HG03520 (cell line): Measurements from ENCODE around the gene CNOT8.
"Not testable (repeated sequence)": the region's sequence is repeated elsewhere in the genome, so short reads cannot be mapped to it uniquely, and the experiment has no call there.

Experiments used
- ATAC-seq: cut with Tn5 transposase; IDR thresholded peaks from one replicate; pipeline ENCODE4 v1.9.1; 2021; ENCODE audit warnings: mild to moderate bottlenecking, moderate library complexity; ENCODE audit not compliant: unreplicated experiment

CNOT8 gene

DNA sequence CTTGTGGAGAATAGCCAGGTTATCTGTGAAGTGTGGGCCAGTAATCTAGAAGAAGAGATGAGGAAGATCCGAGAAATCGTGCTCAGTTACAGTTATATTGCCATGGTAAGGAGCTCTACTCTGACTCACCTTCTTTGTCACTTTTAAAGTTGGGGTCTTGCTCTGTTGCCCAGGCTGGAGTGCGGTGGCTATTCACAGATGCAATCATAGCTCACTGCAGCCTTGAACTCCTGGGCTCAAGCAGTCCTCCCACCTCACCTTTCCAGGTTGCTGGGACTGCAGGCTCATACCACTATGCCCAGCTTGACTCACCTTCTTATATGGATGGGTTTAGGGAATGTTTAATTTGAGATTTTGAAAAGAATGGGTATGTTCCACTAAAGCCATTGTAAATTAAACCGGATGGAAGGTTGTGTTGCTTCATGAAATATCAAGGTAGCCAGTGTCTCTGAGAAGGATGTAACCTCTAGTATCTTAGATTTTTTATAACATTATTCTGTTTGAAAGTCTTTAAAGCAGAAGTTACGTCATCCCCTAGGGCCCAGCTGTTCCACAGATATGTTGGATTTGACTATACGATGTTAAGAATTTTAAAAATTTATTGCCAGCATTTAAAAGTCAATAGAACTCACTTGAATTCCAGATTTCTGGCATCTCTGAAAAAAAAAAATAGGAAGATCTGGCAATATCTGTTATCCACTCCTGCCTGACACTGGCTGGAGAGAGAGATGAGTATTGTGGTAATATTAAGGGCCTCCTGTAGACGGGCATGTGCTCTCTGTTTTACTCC is 5.1 kb downstream of the CNOT8 start:
- ATAC-seq, result no peak

DNA sequence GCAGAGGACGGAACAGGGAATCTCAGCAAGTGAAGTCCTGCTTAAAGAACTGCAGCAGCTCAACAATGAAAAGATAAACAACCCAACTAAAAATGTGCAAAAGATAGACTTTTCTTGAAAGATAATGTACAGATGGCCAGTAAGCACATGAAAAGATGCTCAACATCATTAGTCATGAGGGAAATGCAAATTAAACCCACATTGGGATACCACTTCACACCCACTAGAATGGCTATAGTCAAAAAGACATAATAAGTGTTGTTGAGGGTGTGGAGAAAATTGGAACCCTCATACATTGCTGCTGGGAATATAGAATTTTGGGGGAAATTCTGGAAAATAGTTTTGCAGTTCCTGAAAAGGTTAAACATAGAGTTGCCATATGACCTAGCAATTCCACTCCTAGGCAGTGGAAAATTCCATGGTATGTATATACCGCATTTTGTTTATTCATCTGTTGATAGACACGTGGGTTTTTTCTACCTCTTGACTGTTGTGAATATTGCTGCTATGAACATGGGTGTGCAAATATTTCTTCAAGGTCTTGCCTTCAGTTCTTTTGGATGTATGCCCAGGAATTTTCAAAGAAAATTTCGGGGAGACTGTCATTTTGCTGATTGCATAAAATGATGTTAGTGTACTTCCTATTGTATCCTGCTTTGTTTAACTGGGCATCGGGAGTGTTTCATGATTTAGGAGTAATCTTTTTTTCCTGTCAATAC is 7.2 kb downstream of the CNOT8 start:
- no peak for ATAC-seq

DNA sequence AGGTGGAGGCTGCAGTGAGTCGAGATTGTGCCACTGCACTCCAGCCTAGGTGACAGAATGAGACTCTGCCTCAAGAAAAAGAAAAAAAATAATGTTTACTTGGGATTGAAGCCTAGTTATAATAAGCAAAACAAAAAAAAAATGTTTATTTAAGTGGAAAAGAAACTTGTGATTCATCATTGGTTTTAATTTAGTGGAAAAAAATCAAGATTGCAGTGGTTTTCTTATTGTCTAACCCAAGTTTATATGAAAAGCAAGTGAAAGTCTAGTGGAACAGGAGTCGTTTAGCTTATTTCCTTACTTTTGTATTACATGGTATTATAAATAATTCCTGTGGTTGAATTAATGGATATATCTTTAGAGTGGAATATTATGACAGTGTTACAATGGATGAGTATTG is 8.4 kb downstream of the CNOT8 start:
- ATAC-seq, result no peak

DNA sequence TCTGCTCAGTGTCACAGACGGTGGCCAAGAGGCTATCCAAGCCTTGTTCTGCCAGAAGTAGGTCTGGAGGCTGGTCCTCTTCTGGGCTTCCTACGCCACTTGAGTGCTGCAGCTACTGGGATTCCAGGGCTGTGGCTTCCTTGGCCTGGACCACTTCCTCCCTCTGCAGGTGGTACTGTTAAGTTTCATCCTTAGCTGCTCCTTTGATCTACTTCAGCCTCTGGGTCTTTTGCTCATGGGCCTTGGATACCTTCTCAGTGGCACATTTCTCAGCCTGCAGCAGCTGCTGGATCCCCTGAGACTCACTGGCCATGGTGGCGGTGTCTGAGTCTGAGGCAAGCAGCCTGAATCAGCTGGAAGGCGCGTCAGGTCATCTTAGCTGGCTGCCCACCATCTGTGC is 10.3 kb downstream of the CNOT8 start:
- ATAC-seq, result no peak

DNA sequence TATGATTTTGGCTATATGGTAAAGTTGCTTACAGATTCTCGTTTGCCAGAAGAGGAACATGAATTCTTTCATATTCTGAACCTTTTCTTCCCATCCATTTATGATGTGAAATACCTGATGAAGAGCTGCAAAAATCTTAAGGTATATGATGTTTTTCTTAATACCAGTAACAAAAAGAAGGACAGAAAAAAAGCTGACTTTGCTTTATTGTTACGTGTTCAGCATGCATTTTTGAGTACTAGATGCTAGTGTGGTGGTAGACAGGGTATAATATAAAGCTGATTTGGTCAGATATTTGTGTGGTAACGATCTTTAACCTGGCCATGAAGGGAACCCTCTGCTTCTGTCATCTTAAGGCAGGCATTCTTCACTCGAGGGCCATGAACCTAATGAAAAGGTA is 13.3 kb downstream of the CNOT8 start:
- no peak for ATAC-seq

DNA sequence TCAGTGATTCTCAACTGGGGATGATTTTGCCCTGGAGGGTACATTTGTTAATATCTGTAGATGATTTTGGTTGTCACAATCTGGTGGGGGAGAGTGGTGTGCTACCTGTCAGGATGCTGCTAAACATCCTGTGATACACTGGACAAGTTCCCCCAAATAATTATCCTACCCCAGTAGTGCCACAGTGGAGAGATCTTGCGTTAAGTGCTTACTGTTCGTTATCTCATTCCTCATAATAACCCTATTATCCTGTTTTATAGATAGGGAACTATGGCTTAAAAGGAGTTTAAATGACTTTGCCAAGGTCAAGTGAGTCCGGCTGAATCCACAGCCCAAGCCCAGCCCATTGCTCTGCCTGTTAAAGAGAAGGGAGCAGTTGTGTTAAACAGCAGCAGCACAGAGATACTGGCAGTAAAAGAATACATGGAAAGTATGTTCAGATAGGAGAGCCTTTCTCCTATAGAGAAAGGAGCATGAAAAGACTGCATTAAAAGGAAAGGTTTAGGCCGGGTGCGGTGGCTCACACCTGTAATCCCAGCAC is 15.4 kb downstream of the CNOT8 start:
- no peak for ATAC-seq

DNA sequence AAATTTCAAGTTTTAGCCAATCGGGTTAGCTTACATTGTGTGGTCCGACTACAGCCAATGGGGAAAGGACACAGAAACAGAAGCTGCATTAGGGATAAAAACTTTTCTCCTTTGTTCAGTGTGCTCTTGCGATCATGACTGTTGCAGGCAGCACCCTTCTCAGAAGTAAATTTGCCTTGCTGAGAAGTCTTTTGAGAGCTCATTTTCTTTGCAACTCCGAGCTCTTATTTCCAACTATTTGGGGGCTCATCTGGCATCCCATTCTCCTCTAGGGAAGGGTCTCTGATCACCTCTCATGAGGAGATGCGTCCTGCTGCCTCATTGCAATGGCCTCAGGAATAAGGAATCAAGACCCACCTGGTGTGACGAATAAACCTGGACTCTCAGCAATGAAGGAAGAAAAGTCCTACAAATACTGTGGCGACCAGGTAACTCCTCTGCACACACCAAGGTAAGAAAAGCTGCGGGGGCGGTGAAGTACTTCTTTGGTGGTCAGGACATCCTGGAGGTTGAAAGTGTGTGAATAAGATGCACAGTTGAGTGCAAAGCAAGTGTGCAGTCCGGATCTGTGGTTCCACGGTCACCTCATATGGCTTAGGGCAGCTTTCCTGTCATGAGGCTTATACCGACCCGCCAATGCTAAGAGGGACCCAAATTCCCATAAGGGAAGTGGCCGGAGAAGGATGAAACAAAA is 20.4 kb downstream of the CNOT8 start:
- ATAC-seq, result no peak

DNA sequence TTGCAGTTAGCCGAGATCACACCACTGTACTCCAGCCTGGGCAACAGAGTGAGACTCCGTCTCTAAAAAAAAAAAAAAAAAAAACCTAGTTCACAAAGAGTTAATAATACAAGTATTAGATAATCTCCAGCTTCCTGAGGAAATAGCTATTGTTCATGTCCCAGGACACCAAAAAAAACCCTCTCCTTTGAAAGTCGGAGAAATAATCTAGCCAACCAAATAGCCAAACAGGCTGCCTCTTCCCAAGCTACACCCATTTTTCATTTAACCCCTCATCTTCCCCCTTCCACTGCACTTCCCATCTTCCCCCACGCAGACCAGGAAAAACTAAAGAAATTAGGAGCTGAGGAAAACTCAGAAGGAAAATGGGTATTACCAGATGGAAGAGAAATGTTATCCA is 23.6 kb downstream of the CNOT8 start:
- ATAC-seq, result no peak

DNA sequence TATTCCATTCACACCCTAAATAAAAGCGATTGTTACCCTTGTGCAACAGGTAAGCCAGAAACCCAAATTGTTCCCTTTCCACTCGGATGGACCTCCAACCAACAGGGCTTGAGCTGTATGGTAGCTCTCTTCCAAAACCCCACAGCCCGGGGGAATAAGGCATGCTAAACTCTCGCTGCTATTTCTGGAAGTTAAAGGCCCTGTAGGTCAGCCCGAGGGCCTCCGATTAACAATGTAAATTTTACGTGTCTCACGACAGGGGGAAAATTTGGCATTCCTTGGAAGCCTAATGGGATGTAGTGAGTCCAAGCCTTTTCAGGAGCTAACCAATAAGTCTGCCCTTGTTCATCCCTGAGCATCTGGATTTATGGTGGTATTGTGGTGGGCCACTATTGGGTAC is 26.0 kb downstream of the CNOT8 start:
- no peak for ATAC-seq

DNA sequence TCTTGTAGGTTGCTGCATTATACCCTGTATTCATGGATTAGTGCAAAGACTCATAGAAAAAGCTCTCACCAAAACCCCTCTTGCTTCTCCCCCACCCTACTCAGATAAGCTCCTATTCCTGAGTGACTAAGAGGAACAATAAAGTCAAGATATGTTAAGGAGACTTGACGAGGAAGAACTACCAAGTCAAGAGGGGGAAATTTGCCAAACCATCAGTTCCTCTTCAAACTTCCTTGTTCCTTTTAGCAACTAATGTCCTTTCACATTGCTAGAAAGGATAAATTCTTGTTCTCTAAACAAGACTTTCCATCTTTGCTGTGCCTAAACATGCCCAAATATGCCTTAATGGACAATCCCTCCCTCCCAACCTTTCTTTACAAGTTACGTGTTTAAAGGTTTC is 27.0 kb downstream of the CNOT8 start:
- ATAC-seq, result no peak

DNA sequence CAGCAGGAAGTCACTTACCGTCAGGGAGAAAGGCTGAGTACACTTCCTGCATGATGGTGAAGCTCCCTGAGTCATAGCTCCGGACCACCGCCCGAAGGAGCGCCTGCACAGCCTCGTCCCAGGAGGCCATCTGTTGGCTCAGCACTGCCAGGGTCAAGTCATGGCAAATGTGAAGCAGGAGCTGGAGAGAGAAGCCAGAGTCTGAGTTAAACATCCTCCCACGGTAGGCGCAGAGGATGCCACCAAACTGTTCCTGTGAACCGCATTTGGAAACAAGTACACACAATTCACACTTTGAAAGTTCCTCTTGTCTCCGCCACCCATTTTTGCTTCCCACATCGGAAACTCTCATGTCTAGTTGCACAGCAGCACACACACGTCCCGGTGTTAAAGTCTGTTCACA is 33.9 kb downstream of the CNOT8 start:
- ATAC-seq, result no peak

DNA sequence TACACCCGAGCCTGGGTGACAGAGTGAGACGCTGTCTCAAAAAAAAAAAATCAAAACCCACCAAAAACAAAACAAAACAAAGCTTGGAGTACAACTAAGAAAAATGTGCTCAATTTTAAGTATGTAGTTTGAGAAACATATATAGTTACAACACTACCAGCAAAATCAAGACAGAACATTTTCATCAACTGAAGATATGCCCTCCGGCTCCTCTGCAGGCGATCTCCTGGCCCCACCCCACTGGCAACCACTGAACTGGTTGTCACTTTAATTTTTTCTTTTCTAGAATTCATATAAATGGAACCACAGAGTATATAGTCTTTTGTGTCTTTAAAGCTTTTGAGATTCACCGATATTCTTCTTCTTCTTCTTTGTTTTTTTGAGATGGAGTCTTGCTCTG is 35.0 kb downstream of the CNOT8 start:
- no peak for ATAC-seq

DNA sequence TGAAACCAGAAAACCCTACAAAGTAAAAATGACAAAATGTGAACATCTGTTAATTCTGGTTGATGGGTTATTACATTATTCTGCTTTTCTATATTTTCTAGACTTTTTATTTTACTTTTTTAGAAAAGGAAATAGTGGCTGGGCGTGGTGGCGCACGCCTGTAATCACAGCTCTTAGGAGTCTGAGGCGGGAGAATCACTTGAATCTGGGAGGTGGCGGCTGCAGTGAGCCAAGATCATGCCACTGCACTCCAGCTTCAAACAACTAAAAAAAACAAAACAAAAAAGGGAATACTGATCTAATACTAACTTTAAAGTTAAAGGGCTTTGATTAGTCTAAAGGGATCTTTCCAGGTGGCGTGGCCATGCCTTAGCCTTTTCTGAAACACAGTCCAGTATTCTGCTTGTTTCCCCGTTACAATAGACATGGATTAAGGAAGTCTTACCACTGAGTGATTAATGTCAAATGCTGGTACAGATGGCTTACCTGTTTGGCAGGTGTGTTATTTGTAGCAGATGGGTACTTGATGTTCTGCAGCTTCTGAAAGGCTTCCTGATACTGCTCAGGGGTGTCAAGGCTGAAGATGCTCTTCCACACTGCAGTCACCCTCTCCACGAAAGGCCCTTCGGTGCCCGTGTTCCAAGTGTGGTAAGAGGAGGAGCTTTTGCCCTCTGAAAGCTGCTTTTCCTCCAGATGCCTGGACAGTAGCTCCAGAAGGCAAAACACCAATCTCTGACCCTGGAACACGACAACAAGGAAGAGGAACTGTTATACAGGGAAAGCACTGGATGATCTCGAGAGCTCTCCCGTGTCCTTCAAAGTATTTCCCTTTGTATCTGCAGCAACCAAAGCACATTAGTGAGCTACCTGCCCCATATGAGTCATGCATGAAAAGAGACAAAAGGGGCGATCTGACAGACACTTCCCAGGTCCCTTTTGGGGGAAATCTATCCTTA is 37.5 kb downstream of the CNOT8 start:
- no peak for ATAC-seq

DNA sequence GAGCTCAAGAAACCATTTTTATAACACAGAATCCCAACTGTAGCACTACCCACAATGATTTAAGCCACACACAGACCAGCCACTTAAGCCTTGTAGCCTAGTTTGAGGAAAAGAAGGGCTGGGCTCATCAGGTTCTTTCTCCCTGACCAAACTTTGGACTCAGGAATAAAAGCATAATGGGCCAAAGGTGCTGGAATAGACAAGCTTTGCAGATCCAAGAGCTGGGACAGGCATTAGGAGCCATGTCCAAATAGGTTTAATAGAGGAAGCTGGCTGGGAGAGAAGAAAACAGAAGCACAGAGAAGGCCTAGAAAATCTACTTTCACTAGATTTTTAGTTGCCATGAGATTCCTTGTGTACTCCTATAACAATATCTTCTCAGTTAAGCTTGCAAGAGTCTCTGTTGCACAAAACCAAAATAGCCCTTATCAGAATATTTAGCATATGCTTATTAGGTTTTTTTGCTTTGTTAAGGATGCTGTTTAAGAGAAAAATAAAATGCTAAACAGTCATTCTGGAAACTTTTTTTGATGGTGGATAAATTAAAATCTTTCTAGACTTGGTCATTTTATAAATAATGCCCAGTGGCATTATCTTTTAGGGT is 38.2 kb downstream of the CNOT8 start:
- no peak for ATAC-seq

DNA sequence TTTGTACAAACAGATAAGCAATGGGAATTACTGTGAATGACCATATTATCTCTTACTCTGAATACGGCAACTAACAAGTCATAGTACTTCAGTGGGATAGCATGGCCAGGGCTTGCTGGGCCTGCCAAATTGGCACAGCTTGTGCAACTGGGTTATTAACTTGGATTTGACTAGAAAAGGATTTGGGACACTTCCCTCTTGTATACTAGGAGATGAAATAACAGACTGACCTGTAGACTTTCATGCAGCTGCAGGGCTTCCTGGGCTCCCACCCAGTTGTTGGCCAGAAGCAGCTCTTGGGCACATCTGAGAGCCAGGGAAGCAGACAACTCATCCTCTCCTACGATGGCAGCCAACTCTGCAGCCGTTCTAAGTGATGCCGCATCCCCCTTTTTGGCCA is 39.8 kb downstream of the CNOT8 start:
- ATAC-seq, result no peak

DNA sequence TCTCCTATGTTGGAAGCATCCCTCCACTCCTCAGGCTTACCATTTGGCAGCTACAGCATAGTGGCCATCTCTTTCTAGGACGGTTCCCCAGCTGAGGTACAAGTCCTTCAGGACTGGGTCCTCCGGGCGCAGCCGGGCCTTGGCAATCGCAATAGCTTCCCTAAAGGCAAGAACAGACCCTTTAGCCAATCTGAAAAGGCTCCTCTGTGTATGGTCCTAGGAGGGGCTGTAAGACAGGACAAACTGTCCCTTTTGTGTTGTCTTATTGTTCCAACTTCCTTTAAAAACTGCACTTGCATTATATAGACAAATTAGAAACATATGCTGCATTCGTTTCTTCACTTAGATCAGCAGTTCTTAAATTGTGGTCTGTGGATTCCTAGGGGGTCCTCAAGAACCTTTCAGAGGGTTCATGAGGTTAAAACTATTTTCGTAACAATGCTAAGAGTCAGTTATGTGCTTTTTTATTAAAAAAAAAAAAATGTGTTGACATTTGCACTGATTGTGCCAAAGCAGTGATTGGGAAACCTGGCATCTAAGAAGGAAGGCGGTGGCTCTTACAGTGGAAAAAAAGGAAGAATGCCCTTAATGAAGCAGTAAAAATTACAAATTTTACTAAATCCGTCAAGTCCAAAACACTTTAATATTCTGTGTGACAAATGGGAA is 40.9 kb downstream of the CNOT8 start:
- ATAC-seq, result no peak

DNA sequence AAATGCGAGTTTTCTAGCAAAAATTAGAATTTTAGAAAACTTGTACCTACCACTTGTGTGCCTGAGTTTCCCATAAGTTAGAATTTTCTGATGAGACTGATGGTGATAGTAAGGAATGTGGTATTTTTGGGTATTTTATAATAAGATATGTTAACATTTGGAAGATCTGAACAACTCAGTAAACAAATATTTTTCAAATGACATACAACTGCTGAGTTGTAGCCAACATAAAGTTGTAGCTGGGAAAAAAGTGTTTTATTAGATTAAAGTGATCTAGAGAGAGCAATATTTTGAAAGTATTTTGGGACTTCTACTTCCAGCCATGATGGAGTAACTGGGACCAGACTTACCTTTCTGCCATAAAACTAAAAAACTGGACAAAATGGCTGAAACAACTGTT is 41.6 kb downstream of the CNOT8 start:
- no peak for ATAC-seq

DNA sequence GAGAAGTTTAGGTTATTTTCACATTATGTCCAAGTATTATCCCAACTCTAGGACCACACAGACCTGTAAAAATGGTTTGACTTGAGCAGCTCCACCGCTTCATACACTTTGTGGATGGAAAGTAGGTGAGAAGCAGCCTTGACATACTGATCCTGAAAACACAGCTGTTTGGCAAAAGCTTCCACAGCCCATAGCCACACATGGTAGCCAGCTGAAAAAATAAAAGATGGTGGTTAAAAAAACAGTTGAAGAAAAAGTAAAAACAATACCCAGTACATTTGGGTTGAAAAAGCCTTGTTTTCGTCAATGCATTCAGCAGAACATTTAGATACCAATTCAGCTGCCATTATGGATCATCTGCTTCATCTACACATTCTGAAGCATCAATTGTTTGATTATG is 42.8 kb downstream of the CNOT8 start:
- no peak for ATAC-seq

DNA sequence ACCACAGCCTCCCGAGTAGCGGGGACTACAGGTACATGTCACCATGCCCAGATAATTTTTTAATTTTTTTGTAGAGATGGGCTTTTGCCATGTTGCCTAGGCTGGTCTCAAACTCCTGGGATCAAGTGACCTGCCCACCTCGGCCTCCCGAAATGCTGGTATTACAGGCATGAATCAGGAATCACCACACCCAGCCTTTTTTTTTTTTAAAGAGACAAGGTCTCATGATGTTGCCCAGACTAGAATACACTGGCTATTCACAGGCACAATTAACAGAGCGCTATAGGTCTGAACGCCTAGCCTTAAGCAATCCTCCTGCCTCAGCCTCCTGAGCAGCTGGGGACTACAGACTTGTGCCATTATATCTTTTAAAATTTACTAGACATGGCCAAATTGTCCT is 43.5 kb downstream of the CNOT8 start:
- no peak for ATAC-seq

DNA sequence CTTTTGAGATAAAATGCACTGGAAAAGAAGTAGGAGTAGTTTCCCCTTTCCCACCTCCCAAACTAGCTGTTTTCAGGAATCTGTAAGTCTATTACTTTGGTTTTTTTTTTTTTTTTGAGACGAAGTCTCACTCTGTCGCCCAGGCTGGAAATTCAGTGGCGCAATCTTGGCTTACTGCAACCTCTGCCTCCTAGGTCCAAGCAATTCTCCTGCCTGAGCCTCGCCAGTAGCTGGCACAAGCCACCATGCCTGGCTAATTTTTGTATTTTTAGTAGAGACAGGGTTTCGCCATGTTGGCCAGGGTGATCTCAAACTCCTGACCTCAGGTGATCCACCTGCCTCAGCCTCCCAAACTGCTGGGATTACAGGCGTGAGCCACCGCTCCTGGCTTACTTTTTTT is 47.2 kb downstream of the CNOT8 start:
- ATAC-seq, result not testable (repeated sequence)
